HepG2 (cell line): ENCODE results near the gene CA7. TPM values are rescaled to one million over a fixed set of nuclear protein-coding genes. Genes with fewer than 3 reads are reported as not detected.

Experiments
- CEBPZ ChIP-seq: IDR thresholded peaks from 2 replicates; pipeline ENCODE4 v1.6.1; 2012; ENCODE audit warnings: low read length, improper control_type of control experiment
- ETV6 ChIP-seq: sonication (generic); formaldehyde crosslinking; conservative IDR thresholded peaks from 2 replicates; pipeline ENCODE4 v1.4.0; 2020; ENCODE audit warnings: missing genetic modification reagents
- FOXA1 ChIP-seq, 2 experiments: fragments of 450-650 bp in 1 of 2; sonication (generic) in 1 of 2; formaldehyde crosslinking in 1 of 2; IDR thresholded peaks; 2 replicates each; pipeline versions ENCODE4 v1.4.0 to v1.6.1; 2016 to 2020; ENCODE audit warnings: missing genetic modification reagents in 1 of 2
- GPN1 ChIP-seq: sonication (generic); formaldehyde crosslinking; IDR thresholded peaks from 2 replicates; pipeline ENCODE4 v1.5.1; 2020; ENCODE audit warnings: missing genetic modification reagents, borderline replicate concordance
- HIC2 ChIP-seq: sonication (generic); formaldehyde crosslinking; IDR thresholded peaks from 2 replicates; pipeline ENCODE4 v1.9.0; 2022; ENCODE audit warnings: low read depth, missing genetic modification reagents
- KLF13 ChIP-seq: sonication (generic); formaldehyde crosslinking; IDR thresholded peaks from 2 replicates; pipeline ENCODE4 v1.4.0; 2020; ENCODE audit warnings: mild to moderate bottlenecking, missing genetic modification reagents
- POGK ChIP-seq: sonication (generic); formaldehyde crosslinking; conservative IDR thresholded peaks from 2 replicates; pipeline ENCODE4 v1.8.0; 2022; ENCODE audit warnings: mild to moderate bottlenecking, moderate library complexity, missing genetic modification reagents
- POLR2A ChIP-seq, 2 experiments: IDR thresholded peaks; 2 replicates each; pipeline ENCODE4 v1.6.1; 2011; ENCODE audit warnings: low read depth in 2 of 2, low read length in 2 of 2, mild to moderate bottlenecking in 1 of 2, moderate library complexity in 1 of 2; ENCODE audit not compliant: insufficient read depth in 1 of 2
- ZC3H13 ChIP-seq: sonication (generic); formaldehyde crosslinking; IDR thresholded peaks from 2 replicates; pipeline ENCODE4 v1.8.1; 2023; ENCODE audit warnings: mild to moderate bottlenecking, missing genetic modification reagents, moderate library complexity
- ZFP91 ChIP-seq: sonication (generic); formaldehyde crosslinking; IDR thresholded peaks from 2 replicates; pipeline ENCODE4 v1.9.0; 2022; ENCODE audit warnings: missing genetic modification reagents, mild to moderate bottlenecking, borderline replicate concordance
- ZNF205 ChIP-seq: IDR thresholded peaks from 2 replicates; pipeline ENCODE4 v1.6.1; 2018; ENCODE audit warnings: missing biosample characterization, missing genetic modification reagents
- ZNF280D ChIP-seq: sonication (generic); formaldehyde crosslinking; IDR thresholded peaks from 2 replicates; pipeline ENCODE4 v1.5.1; 2020; ENCODE audit warnings: mild to moderate bottlenecking, missing genetic modification reagents
- ZNF343 ChIP-seq: sonication (generic); formaldehyde crosslinking; IDR thresholded peaks from 2 replicates; pipeline ENCODE4 v1.4.0; 2020; ENCODE audit warnings: mild to moderate bottlenecking, missing genetic modification reagents
- ZNF530 ChIP-seq: sonication (generic); formaldehyde crosslinking; IDR thresholded peaks from 2 replicates; pipeline ENCODE4 v1.5.0; 2020; ENCODE audit warnings: low read depth, mild to moderate bottlenecking, missing genetic modification reagents
- ZNF781 ChIP-seq: sonication (generic); formaldehyde crosslinking; IDR thresholded peaks from 2 replicates; pipeline ENCODE4 v1.5.1; 2020; ENCODE audit warnings: borderline replicate concordance, mild to moderate bottlenecking, missing genetic modification reagents; ENCODE audit errors: not compliant biosample characterization
- ZNF790 ChIP-seq: sonication (generic); formaldehyde crosslinking; IDR thresholded peaks from 2 replicates; pipeline ENCODE4 v1.8.0; 2022; ENCODE audit warnings: missing genetic modification reagents, mild to moderate bottlenecking, borderline replicate concordance
- polyA plus RNA-seq, 8 experiments: library from polyadenylated mRNA; depleted of rRNA in 3 of 8; stranded (reverse) in 7 of 8; unstranded in 1 of 8; fragments of >200 nt; fragmentation: Illumina TruSeq in 4 of 8; extraction: Trizol in 4 of 8; gene quantifications; 2 replicates each; pipeline versions ENCODE4 v1.2.1 to v1.2.3, GENCODE V29; 2011 to 2016; ENCODE audit warnings: low read depth in 4 of 8, missing spikeins in 1 of 8, mixed read lengths in 1 of 8; ENCODE audit not compliant: insufficient read depth in 1 of 8
- total RNA-seq, 5 experiments: library from RNA; depleted of rRNA; stranded (reverse); fragments of >200 nt; fragmentation: Illumina TruSeq; extraction: Trizol; gene quantifications; 2 replicates each; pipeline ENCODE4 v1.2.3, GENCODE V29; 2016; ENCODE audit warnings: low read depth in 1 of 5

The CA7 gene
- total and polyA plus RNA-seq, 2 of the 13 experiments (the other 11 are each of a cell fraction or from before 2014, with no cell fraction given), result not detected

GRCh38 chr16:66872943-66873684, 28.9 kb downstream of the CA7 start (continued):
- peak; percentile 85 for TF ChIP-seq ZFP91 (CRISPR knock-in tag)
- TF ChIP-seq POLR2A (IDR thresholded peaks at IDR 0.05; ENCODE audit: insufficient read depth in 1 of 2, low read depth in 2 of 2, low read length in 2 of 2), result no peak
- TF ChIP-seq ZNF790 (CRISPR knock-in tag), result no peak
- TF ChIP-seq ZNF343 (CRISPR knock-in tag), result no peak
- TF ChIP-seq KLF13, result no peak
- TF ChIP-seq ZNF205 (CRISPR knock-in tag), result peak; percentile 77; the same call in 1 of the 2 replicates
- peak; percentile 66; the same call in 1 of the 2 replicates for TF ChIP-seq POGK (CRISPR knock-in tag)
- no peak for TF ChIP-seq CEBPZ
- no peak for TF ChIP-seq GPN1 (CRISPR knock-in tag)
- TF ChIP-seq FOXA1 (IDR thresholded peaks at IDR 0.05), result no peak
- TF ChIP-seq FOXA1 (CRISPR knock-in tag; IDR thresholded peaks at IDR 0.05), result peak; percentile 8; the same call in 1 of the 2 replicates
- no peak for TF ChIP-seq ZNF530
- peak; percentile 83; the same call in 1 of the 2 replicates for TF ChIP-seq ETV6 (CRISPR knock-in tag)
- TF ChIP-seq HIC2 (CRISPR knock-in tag), result no peak
- no peak; the same call in 1 of the 2 replicates for TF ChIP-seq ZNF280D (CRISPR knock-in tag)
- TF ChIP-seq ZNF781 (CRISPR knock-in tag), result peak; percentile 59
- TF ChIP-seq ZC3H13 (CRISPR knock-in tag), result peak; percentile 57; the same call in 1 of the 2 replicates
